Fibroblast of pulmonary artery (primary cell): ENCODE data around the gene ASXL3.

Source experiments
- DNase-seq: peaks from one replicate; pipeline ENCODE4 v3.0.0-alpha.2; 2010; ENCODE audit warnings: low read depth
- H3K4me3 ChIP-seq: replicated peaks from 2 replicates; pipeline ENCODE4 v1.5.1; 2011; ENCODE audit warnings: low read depth, mild to moderate bottlenecking, control low read depth, low read length, moderate library complexity
- TF ChIP-seq, protein P1 (sequence below): IDR thresholded peaks from 2 replicates; pipeline ENCODE4 v1.5.1; 2011; ENCODE audit warnings: mild to moderate bottlenecking, control low read depth, low read length, inconsistent platforms; ENCODE audit errors: missing control alignments

ASXL3 gene

DNA sequence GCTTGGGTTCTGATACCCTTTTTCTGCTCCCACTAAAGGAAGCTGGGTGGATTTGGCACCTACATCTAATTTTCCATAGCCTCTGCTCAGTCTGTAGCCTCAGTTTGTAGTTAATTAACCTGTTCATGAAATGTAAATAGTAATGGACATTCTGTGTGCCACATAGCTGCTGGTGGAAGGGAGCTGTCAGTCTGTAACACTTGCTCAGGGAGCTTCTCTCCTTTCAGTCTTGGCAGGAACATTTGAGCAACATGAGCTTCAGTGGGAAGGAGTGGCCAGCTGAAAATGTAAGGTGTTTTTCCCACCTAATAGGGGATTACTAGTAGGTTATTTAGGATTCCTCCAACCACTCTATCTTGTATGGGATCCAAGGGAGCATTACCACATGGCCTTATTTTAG lies 203.4 kb downstream of the ASXL3 start:
- no peak overlapping the region for H3K4me3 ChIP-seq
- TF ChIP-seq, protein P1, sequence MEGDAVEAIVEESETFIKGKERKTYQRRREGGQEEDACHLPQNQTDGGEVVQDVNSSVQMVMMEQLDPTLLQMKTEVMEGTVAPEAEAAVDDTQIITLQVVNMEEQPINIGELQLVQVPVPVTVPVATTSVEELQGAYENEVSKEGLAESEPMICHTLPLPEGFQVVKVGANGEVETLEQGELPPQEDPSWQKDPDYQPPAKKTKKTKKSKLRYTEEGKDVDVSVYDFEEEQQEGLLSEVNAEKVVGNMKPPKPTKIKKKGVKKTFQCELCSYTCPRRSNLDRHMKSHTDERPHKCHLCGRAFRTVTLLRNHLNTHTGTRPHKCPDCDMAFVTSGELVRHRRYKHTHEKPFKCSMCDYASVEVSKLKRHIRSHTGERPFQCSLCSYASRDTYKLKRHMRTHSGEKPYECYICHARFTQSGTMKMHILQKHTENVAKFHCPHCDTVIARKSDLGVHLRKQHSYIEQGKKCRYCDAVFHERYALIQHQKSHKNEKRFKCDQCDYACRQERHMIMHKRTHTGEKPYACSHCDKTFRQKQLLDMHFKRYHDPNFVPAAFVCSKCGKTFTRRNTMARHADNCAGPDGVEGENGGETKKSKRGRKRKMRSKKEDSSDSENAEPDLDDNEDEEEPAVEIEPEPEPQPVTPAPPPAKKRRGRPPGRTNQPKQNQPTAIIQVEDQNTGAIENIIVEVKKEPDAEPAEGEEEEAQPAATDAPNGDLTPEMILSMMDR, result no peak
- DNase-seq, result no peak
